Stimulated activated CD8-positive, alpha-beta memory T cell treated with anti-CD3 and anti-CD28 coated beads, Interleukin-4, amount 100 ng/mL, for 1 hour (primary cell): ENCODE data around the gene GADD45G.

Source experiments
- DNase-seq, 2 donors: peaks; one replicate each; pipeline ENCODE4 v3.0.0-alpha.2; 2020; ENCODE audit warnings: low read depth in 2 of 2, low spot score in 1 of 2

The GADD45G gene

GRCh38 chr9:89629081-89629976 lies 24.5 kb downstream of the GADD45G start:
- DNase-seq = no peak

- no peak for DNase-seq
Measured at GRCh38 chr9:89630508-89630907, 25.7 kb downstream of the GADD45G start.

GRCh38 chr9:89631384-89631783 lies 26.6 kb downstream of the GADD45G start:
- no peak for DNase-seq

GRCh38 chr9:89632192-89632733 lies 27.5 kb downstream of the GADD45G start:
- DNase-seq = no peak

- no peak for DNase-seq
Measured at GRCh38 chr9:89632736-89633135, 27.9 kb downstream of the GADD45G start.

- DNase-seq = no peak
Measured at GRCh38 chr9:89633404-89633803, 28.6 kb downstream of the GADD45G start.

GRCh38 chr9:89633920-89634319 lies 29.1 kb downstream of the GADD45G start:
- DNase-seq = no peak

GRCh38 chr9:89634995-89635742 lies 30.4 kb downstream of the GADD45G start:
- DNase-seq = no peak

GRCh38 chr9:89635816-89636215 lies 31.0 kb downstream of the GADD45G start:
- no peak for DNase-seq

- no peak for DNase-seq
Measured at GRCh38 chr9:89637787-89638186, 33.0 kb downstream of the GADD45G start.

GRCh38 chr9:89638359-89638758 lies 33.5 kb downstream of the GADD45G start:
- no peak for DNase-seq

GRCh38 chr9:89638893-89639292 lies 34.1 kb downstream of the GADD45G start:
- DNase-seq = no peak

- DNase-seq = no peak
Measured at GRCh38 chr9:89639367-89639795, 34.6 kb downstream of the GADD45G start.

- no peak for DNase-seq
Measured at GRCh38 chr9:89639961-89640360, 35.1 kb downstream of the GADD45G start.

GRCh38 chr9:89640361-89640760 lies 35.5 kb downstream of the GADD45G start:
- no peak for DNase-seq

- DNase-seq = no peak
Measured at GRCh38 chr9:89640801-89641200, 36.0 kb downstream of the GADD45G start.

GRCh38 chr9:89641980-89642379 lies 37.2 kb downstream of the GADD45G start:
- DNase-seq = no peak

- DNase-seq = no peak
Measured at GRCh38 chr9:89642789-89643188, 38.0 kb downstream of the GADD45G start.

- no peak for DNase-seq
Measured at GRCh38 chr9:89646189-89646939, 41.6 kb downstream of the GADD45G start.

- DNase-seq = no peak
Measured at GRCh38 chr9:89647366-89648128, 42.7 kb downstream of the GADD45G start.
